Pancreas (tissue), 10 donors: ENCODE data around the gene GCLC. TPM values are rescaled to one million over a fixed set of nuclear protein-coding genes. Genes with fewer than 3 reads are reported as not detected.

ENCODE experiments used
- ATAC-seq, 4 donors: fragments of 200-7000 bp; cut with Tn5 transposase; one replicate each; pipeline versions ENCODE4 v1.8.0 to v1.9.1; 2020; ENCODE audit warnings: mild to moderate bottlenecking in 4 of 4, moderate library complexity in 4 of 4
- DNase-seq, 6 donors: peaks; one replicate each; pipeline ENCODE4 v3.0.0-alpha.2; 2020
- FAIRE-seq: peaks from 2 replicates; lab custom pipeline; 2012; peaks lifted over from hg19 to GRCh38; lab: Jason Lieb, UNC
- H3K27ac ChIP-seq, 4 donors: fragments of 200-600 bp; sonication (generic); 1 replicate in 3 of 4; 2 replicates in 1 of 4; pipeline versions ENCODE4 v1.5.0 to v1.8.0; 2020
- H3K27me3 ChIP-seq, 4 donors: fragments of 200-600 bp; one replicate each; pipeline ENCODE4 v1.8.0; 2021
- H3K36me3 ChIP-seq, 3 donors: fragments of 200-600 bp; sonication (generic) in 1 of 3; one replicate each; pipeline versions ENCODE4 v1.5.0 to v1.8.0; 2020 to 2021
- H3K4me1 ChIP-seq, 3 donors: fragments of 200-600 bp; one replicate each; pipeline ENCODE4 v1.8.0; 2021
- H3K4me3 ChIP-seq, 4 donors: fragments of 200-600 bp; sonication (generic) in 2 of 4; one replicate each; pipeline versions ENCODE4 v1.5.0 to v1.8.0; 2020 to 2021
- H3K9me3 ChIP-seq, 4 donors: fragments of 200-600 bp; one replicate each; pipeline ENCODE4 v1.8.0; 2021
- WGBS, 2 donors: extraction: QIAGEN DNeasy Blood & Tissue Kit; methylation state at CpG; one replicate each; pipeline ENCODE4 v1.1.7; 2013; 5-methylcytosine and 5-hydroxymethylcytosine counted together
- intact Hi-C, 3 donors: fragments of 100-400 bp; cut with DNase I; formaldehyde crosslinking; loops; one replicate each; pipeline versions ENCODE4 v1.11.1 to v1.14.2; 2022
- polyA plus RNA-seq, 2 donors: library from polyadenylated mRNA; stranded (reverse); fragments of 200-250 nt; gene quantifications; one replicate each; pipeline ENCODE4 v1.2.3, GENCODE V29; 2013
- total RNA-seq, 6 donors: library from RNA; stranded (reverse); fragmentation: NEBNext Ultra II Directional in 4 of 6; extraction: Animal tissue kit (Norgen Biotek cat#: 25700) in 4 of 6; gene quantifications; one replicate each; pipeline versions ENCODE4 v1.2.1 to v1.2.4, GENCODE V29; 2021 to 2023
- TF ChIP-seq, protein P1 (sequence below), 4 donors: fragments of 200-600 bp; sonication (generic) in 3 of 4; IDR thresholded peaks; one replicate each; pipeline versions ENCODE4 v1.5.0 to v1.8.0; 2021; ENCODE audit warnings: antibody characterized with exemption in 4 of 4
- donor health status: healthy with polysubstance abuse.
- donor health status: DM: no; HTN: no; CAD: no; lungs with moderate emphysema.
- donor health status: DM: no; HTN: no; CAD: no.
- donor health status: control.
- donor health status: control.
- donor health status: Bipolar disorder and iron deficiency.
- donor health status: DM: yes; HTN: yes; CAD: no.
- donor health status: DM: no; HTN: no; CAD: no.
- donor health status: DM: no; HTN: no; CAD: no.
- donor health status: DM: yes; HTN: yes; CAD: no.

The GCLC gene
- total and polyA plus RNA-seq, 8 donors: 5.9 to 29.5 (median 16.8) TPM

DNA sequence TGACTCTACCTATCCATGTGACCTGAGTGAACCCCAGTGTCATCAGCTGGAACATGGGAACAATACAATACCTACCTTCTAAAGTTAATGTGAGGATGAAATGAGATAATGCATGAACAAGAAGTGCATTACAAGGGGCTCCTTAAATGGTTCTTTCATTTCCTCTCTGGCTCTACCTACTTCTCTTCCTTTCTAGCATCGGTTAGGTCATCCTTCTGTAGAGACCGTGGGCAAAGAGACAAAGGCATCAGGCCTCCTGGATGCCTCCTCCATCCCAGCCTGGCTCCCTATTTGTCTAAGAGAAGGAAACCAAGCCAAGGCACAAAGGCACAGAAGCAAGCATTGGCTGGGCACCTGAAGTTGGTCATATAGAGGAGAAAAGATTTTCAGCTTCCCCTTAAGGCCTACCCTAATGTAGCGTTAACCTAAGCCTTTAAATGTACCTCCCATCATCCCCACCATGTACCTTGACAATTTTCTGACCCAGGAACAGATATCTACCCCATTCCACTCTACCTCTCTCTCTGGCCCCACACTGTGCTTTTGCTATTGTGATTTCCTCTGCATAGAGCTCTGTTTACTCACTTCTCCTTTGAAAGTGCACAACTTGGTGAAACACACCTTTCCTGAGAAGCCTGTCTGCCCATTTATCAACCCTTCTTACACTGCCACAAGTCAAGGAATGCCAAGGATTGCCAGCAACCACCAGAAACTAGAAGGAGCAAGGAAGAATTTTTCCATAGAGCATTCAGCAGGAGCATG lies 86.6 kb downstream of the GCLC start:
- DNase-seq (no peak), ATAC-seq (no peak), FAIRE-seq (no peak)
- Histone ChIP-seq H3K9me3 (no peaks in the 10 kb centered on the region), H3K4me1 (no peaks in the 10 kb centered on the region), H3K4me3 (no peak overlapping the region), H3K36me3 (no peaks in the 10 kb centered on the region), H3K27ac (no peak overlapping the region), H3K27me3 (no peaks in the 10 kb centered on the region)
- TF ChIP-seq, protein P1, sequence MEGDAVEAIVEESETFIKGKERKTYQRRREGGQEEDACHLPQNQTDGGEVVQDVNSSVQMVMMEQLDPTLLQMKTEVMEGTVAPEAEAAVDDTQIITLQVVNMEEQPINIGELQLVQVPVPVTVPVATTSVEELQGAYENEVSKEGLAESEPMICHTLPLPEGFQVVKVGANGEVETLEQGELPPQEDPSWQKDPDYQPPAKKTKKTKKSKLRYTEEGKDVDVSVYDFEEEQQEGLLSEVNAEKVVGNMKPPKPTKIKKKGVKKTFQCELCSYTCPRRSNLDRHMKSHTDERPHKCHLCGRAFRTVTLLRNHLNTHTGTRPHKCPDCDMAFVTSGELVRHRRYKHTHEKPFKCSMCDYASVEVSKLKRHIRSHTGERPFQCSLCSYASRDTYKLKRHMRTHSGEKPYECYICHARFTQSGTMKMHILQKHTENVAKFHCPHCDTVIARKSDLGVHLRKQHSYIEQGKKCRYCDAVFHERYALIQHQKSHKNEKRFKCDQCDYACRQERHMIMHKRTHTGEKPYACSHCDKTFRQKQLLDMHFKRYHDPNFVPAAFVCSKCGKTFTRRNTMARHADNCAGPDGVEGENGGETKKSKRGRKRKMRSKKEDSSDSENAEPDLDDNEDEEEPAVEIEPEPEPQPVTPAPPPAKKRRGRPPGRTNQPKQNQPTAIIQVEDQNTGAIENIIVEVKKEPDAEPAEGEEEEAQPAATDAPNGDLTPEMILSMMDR (IDR thresholded peaks at IDR 0.05): no peak
- WGBS, 2 donors: 71 to 93% methylated on average over 3 of the region's 3 CpGs
- intact Hi-C loops: no loop called here

DNA sequence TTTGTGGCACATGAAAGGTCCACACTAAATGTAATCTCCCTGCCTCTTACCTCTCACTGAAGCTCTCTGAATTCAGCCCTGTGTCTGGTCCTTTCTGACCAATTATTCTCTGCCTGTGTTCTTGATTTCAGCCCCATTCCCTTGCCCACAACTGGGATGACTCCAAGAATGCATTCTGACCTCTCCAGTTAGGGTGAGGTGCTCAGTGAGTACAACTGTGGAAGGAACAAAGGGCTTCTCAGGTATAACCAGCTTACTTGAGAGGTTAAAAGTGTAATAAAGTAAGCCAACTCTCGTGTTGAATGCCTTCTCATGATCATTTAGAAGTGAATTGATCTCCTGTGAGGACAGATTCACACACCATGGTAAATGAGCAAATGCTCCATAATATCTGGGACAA lies 88.1 kb downstream of the GCLC start:
- no peaks in the 10 kb centered on the region for H3K27me3 ChIP-seq
- DNase-seq (no peak), FAIRE-seq (no peak), ATAC-seq (no peak)
- intact Hi-C loops: no loop called here
- no peaks in the 10 kb centered on the region for H3K9me3 ChIP-seq
- no peaks in the 10 kb centered on the region for H3K4me1 ChIP-seq
- H3K4me3 ChIP-seq: no peak overlapping the region
- TF ChIP-seq, protein P1 (IDR thresholded peaks at IDR 0.05): no peak
- no peaks in the 10 kb centered on the region for H3K36me3 ChIP-seq
- H3K27ac ChIP-seq: no peak overlapping the region
- WGBS, 2 donors: 38 to 51% methylated on average over 1 of the region's 1 CpG

DNA sequence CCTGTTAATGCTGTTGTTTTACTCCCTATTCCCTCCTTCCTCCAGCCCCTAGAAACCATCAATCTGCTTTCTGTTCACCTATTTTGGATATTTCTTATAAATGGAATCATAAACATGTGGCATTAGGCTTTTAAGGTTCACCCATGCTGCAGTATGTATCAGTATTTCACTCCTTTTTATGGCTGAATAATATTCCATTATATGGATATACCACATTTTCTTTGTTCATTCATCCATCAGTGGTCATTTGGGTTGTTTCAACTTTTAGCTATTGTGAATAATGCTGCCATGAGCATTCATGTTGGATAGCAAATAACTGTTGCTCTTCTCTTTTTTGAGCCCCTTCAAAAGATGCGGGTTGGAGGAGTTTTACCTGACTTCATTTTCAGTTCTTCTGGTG lies 89.2 kb downstream of the GCLC start:
- DNase-seq (no peak), FAIRE-seq (no peak), ATAC-seq (no peak)
- TF ChIP-seq, protein P1 (IDR thresholded peaks at IDR 0.05): no peak
- intact Hi-C loops: no loop called here
- no peaks in the 10 kb centered on the region for H3K4me1 ChIP-seq
- H3K27ac ChIP-seq: no peak overlapping the region
- H3K9me3 ChIP-seq: no peaks in the 10 kb centered on the region
- H3K4me3 ChIP-seq: no peak overlapping the region
- WGBS, 2 donors: 93 to 100% methylated on average over 1 of the region's 1 CpG
- H3K36me3 ChIP-seq: no peaks in the 10 kb centered on the region
- no peaks in the 10 kb centered on the region for H3K27me3 ChIP-seq

DNA sequence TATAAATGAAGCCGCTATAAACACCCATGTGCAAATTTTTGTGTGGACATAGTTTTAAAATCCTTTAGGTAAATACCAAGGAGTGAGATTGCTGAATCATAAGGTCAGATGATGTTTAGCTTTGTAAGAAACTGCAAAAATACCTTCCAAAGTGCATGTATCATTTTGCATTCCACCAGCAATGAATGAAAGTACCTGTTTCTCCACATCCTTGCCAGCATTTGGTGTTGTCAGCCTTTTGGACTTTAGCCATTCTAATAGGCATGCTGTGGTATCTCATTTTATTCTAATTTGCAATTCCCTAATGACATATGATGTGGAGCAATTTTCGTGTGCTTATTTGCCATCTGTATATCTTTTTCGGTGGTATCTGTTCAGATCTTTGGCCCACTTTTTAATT lies 93.7 kb downstream of the GCLC start:
- Histone ChIP-seq H3K36me3 (no peaks in the 10 kb centered on the region), H3K9me3 (no peaks in the 10 kb centered on the region), H3K27ac (no peak overlapping the region), H3K4me1 (no peaks in the 10 kb centered on the region), H3K27me3 (no peaks in the 10 kb centered on the region), H3K4me3 (no peak overlapping the region)
- TF ChIP-seq, protein P1 (IDR thresholded peaks at IDR 0.05): no peak
- intact Hi-C loops: no loop called here
- no peak for ATAC-seq
- no peak for DNase-seq
- 74 to 81% methylated on average over 3 of the region's 3 CpGs for WGBS, 2 donors
- no peak for FAIRE-seq

DNA sequence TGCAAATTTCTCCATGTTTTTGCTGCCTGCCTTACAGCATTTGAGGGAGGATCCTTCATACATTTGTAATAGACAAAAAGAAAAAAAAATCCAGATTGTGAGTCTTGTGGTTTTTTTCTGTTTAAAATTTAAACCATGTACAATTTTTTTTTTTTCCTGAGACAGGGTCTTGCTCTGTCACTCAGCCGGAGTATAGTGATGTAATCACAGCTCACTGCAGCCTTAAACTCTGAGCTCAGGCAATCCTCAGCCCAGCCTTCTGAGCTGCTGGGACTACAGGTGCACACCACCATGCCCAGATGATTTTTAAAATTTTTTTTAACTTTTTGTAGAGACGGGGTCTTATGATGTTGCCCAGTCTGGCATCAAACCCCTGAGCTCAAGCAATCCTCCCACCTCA lies 97.0 kb downstream of the GCLC start:
- Histone ChIP-seq H3K27me3 (no peaks in the 10 kb centered on the region), H3K9me3 (no peaks in the 10 kb centered on the region), H3K36me3 (no peaks in the 10 kb centered on the region), H3K27ac (no peak overlapping the region), H3K4me3 (no peak overlapping the region), H3K4me1 (no peaks in the 10 kb centered on the region)
- 71 to 76% methylated on average over 2 of the region's 2 CpGs for WGBS, 2 donors
- intact Hi-C loops: no loop called here
- no peak for FAIRE-seq
- no peak for ATAC-seq
- TF ChIP-seq, protein P1 (IDR thresholded peaks at IDR 0.05): no peak
- DNase-seq: no peak
